ENCODE data around the gene ANXA6. TPM values are rescaled to one million over a fixed set of nuclear protein-coding genes. Genes with fewer than 3 reads are reported as not detected.

Gene ANXA6
- total and polyA plus RNA-seq, 10 of the 15 experiments (the other 5 are each of a cell fraction or from before 2014, with no cell fraction given) = 44.0 to 571 (median 465) TPM

DNA sequence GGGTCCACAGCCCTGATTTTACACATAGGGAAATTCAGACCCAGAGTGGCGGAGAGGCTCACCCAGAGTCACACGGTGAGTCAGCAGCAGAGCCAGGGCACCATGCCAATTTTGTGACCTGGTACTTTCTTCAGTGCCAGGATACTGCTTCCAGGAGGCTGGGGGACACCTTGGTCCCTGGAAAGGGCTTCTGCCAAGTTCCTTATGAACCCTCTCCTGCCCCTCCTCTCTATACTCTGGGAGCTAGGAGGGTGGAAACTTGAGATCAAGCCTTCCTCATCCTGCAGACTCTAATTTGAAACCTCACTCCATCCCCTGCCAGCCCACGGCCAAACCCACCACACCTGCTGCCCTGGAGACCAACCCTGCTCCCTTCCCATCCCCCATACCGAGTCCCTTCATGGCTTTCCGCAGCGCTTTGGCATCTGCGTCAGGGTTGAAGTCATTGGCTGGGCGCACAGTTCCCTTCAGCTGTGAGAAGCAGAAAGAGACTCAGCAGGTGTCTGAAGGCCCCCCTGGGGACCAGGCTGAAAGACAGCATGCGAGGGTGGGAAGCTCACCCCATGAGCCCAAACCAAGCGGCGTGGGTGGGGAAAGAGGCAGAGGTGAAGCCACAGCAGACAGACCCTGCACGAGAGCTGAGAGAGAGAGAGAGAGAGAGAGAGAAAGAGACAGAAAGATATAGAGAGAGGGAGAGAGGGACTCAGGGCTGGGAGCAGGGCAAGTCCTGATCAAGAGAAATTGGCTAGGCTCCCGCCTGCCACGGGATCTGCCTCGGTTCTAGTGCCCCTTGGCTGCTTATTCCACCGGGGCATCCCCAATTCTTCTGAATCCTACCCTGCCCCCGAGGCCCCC, 33.5 kb downstream of the ANXA6 start:
- CTCF ChIA-PET = interaction anchor here (0.9 to 26.4 kb wide), 15 partner anchors 9 to 173 kb away, joined by 3 to 1107 read pairs (median 6); partner anchors contain the start of gene ANXA6
- DNase-seq (ENCODE audit: low read depth, low spot score) = peak; percentile 88
- TSS peak; percentile 22 for BruUV-seq (replicated peaks)
- Histone ChIP-seq H2AFZ (ENCODE audit: control insufficient read depth, low read depth, low read length) (no peak overlapping the region), H3K9me3 (replicated peaks; ENCODE audit: control insufficient read depth, insufficient read depth, low read length) (no peaks in the 10 kb centered on the region), H3K36me3 (ENCODE audit: control insufficient read depth in 2 of 2, insufficient read depth in 2 of 2, low read length in 1 of 2) (peaks cover 58 to 60% of the 10 kb centered on the region in 2 experiments), H3K4me1 (ENCODE audit: control insufficient read depth, insufficient read depth, low read length) (peaks cover 59% of the 10 kb centered on the region), H3K27me3 (replicated peaks in 1 of 2; ENCODE audit: control insufficient read depth in 2 of 2, insufficient read depth in 2 of 2, low read length in 1 of 2) (no peaks in the 10 kb centered on the region), H3K4me2 (ENCODE audit: control insufficient read depth, insufficient read depth) (peak overlapping the region; percentile 65), H4K20me1 (ENCODE audit: control insufficient read depth, insufficient read depth) (no peaks in the 10 kb centered on the region), H3K4me3 (no peak overlapping the region), H3K27ac (ENCODE audit: control insufficient read depth, insufficient read depth) (peak overlapping the region; percentile 75), H3K9ac (ENCODE audit: control insufficient read depth, insufficient read depth, low read length) (peak overlapping the region; percentile 49), H3K79me2 (ENCODE audit: control insufficient read depth, insufficient read depth, low read length) (peaks cover 33% of the 10 kb centered on the region)
- WGBS (ENCODE audit: insufficient coverage, insufficient replicate concordance, low lambda C conversion rate, missing lambda C conversion rate) = under 1% methylated on average over 16 of the region's 17 CpGs
- FAIRE-seq = no peak
- RAD21 ChIA-PET (ENCODE audit: unreplicated experiment) = interaction anchor here (0.6 to 8.7 kb wide), 25 partner anchors 9 to 164 kb away, joined by 3 to 306 read pairs (median 6); partner anchors contain the start of gene ANXA6
- ATAC-seq = peak; percentile 80
- SMC1A ChIA-PET (ENCODE audit: uncharacterized antibody, unreplicated experiment) = interaction anchor here (0.6 to 31.5 kb wide), 19 partner anchors 9 to 517 kb away, joined by 3 to 1132 read pairs (median 7); partner anchors contain the start of gene ANXA6
- in situ Hi-C loops (cut with MboI) = loop anchor here (5.0 kb wide), 2 partner anchors 38 to 72 kb away; no protein-coding TSS in a partner anchor
- intact Hi-C loops (cut with micrococcal nuclease; ENCODE audit: unreplicated experiment) = loop anchor here (1.0 kb wide), 1 partner anchor 90 kb away; no protein-coding TSS in a partner anchor
- POLR2A ChIA-PET = interaction anchor here (0.6 to 12.3 kb wide), 25 partner anchors 9 to 1042 kb away, joined by 3 to 153 read pairs (median 6); partner anchors contain the start of genes ANXA6, CCDC69 and TNIP1
- TF ChIP-seq SMAD1 (IDR thresholded peaks at IDR 0.05; ENCODE audit: low read depth, partially characterized antibody) = peak; percentile 50
- no peak for TF ChIP-seq MYB (IDR thresholded peaks at IDR 0.05; ENCODE audit: borderline replicate concordance, low read depth, low read length)
- peak; percentile 92 for TF ChIP-seq MTA2 (IDR thresholded peaks at IDR 0.05; ENCODE audit: low read depth)
- peak; percentile 9; the same call in 1 of the 2 replicates for TF ChIP-seq ZNF207 (IDR thresholded peaks at IDR 0.05; ENCODE audit: borderline replicate concordance)
- peak; percentile 68; the same call in 1 of the 2 replicates for TF ChIP-seq STAT1 (conservative IDR thresholded peaks at IDR 0.05)
- peak; percentile 88 for TF ChIP-seq SMARCA5 (IDR thresholded peaks at IDR 0.05)
- TF ChIP-seq KLF5 (IDR thresholded peaks at IDR 0.05; ENCODE audit: partially characterized antibody) = peak; percentile 45
- peak; percentile 90; the same call in 1 of the 2 replicates for TF ChIP-seq ZBED1 (IDR thresholded peaks at IDR 0.05; ENCODE audit: borderline replicate concordance)
- TF ChIP-seq CBX3 (IDR thresholded peaks at IDR 0.05; ENCODE audit: borderline replicate concordance, low read depth) = no peak
- TF ChIP-seq NBN (IDR thresholded peaks at IDR 0.05) = peak; percentile 98
- peak; percentile 83 for TF ChIP-seq BMI1 (IDR thresholded peaks at IDR 0.05; ENCODE audit: borderline replicate concordance)
- TF ChIP-seq, protein P1, sequence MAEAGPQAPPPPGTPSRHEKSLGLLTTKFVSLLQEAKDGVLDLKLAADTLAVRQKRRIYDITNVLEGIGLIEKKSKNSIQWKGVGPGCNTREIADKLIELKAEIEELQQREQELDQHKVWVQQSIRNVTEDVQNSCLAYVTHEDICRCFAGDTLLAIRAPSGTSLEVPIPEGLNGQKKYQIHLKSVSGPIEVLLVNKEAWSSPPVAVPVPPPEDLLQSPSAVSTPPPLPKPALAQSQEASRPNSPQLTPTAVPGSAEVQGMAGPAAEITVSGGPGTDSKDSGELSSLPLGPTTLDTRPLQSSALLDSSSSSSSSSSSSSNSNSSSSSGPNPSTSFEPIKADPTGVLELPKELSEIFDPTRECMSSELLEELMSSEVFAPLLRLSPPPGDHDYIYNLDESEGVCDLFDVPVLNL (IDR thresholded peaks at IDR 0.05; ENCODE audit: low read depth, low read length) = 0 out of 2 replicates have a peak, but pooled peaks have one; percentile 39
- TF ChIP-seq BACH1 (IDR thresholded peaks at IDR 0.05; ENCODE audit: borderline replicate concordance) = peak; percentile 59; the same call in 1 of the 2 replicates
- peak in 1 of 2 experiments; percentile 73; a peak in 2 of 4 replicates for TF ChIP-seq SRF (IDR thresholded peaks at IDR 0.05; ENCODE audit: low read depth in 2 of 2, low read length in 2 of 2)
- no peak for TF ChIP-seq NFXL1 (IDR thresholded peaks at IDR 0.05; ENCODE audit: borderline replicate concordance)
- TF ChIP-seq SREBF1 (IDR thresholded peaks at IDR 0.05; ENCODE audit: low read length) = no peak; the same call in 1 of the 2 replicates
- TF ChIP-seq, protein P2, sequence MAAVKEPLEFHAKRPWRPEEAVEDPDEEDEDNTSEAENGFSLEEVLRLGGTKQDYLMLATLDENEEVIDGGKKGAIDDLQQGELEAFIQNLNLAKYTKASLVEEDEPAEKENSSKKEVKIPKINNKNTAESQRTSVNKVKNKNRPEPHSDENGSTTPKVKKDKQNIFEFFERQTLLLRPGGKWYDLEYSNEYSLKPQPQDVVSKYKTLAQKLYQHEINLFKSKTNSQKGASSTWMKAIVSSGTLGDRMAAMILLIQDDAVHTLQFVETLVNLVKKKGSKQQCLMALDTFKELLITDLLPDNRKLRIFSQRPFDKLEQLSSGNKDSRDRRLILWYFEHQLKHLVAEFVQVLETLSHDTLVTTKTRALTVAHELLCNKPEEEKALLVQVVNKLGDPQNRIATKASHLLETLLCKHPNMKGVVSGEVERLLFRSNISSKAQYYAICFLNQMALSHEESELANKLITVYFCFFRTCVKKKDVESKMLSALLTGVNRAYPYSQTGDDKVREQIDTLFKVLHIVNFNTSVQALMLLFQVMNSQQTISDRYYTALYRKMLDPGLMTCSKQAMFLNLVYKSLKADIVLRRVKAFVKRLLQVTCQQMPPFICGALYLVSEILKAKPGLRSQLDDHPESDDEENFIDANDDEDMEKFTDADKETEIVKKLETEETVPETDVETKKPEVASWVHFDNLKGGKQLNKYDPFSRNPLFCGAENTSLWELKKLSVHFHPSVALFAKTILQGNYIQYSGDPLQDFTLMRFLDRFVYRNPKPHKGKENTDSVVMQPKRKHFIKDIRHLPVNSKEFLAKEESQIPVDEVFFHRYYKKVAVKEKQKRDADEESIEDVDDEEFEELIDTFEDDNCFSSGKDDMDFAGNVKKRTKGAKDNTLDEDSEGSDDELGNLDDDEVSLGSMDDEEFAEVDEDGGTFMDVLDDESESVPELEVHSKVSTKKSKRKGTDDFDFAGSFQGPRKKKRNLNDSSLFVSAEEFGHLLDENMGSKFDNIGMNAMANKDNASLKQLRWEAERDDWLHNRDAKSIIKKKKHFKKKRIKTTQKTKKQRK (IDR thresholded peaks at IDR 0.05; ENCODE audit: low read depth, low read length) = no peak
- TF ChIP-seq TARDBP (IDR thresholded peaks at IDR 0.05; ENCODE audit: borderline replicate concordance) = peak; percentile 85
- TF ChIP-seq RAD51 (IDR thresholded peaks at IDR 0.05) = no peak
